Stimulated activated naive CD8-positive, alpha-beta T cell treated with anti-CD3 and anti-CD28 coated beads, Interleukin-15, Interleukin-2, amounts not matched to agents 100 U/mL and 50 U/mL, for 24 hours (primary cell): ENCODE measurements around the gene RHBG.
A peak's percentile ranks its signal among the peaks of the same experiment; 100 is the strongest.

ENCODE experiments used
- ATAC-seq: fragments of 150-1000 bp; cut with Tn5 transposase; one replicate; pipeline ENCODE4 v1.10.0; 2021
- DNase-seq: peaks from one replicate; pipeline ENCODE4 v3.0.0; 2021

RHBG gene

GRCh38 chr1:156406251-156406650 is 37.2 kb downstream of the RHBG start:
- DNase-seq (no peak), ATAC-seq (no peak)

- ATAC-seq, result no peak
- DNase-seq, result no peak
Measured at GRCh38 chr1:156407344-156407743, 38.3 kb downstream of the RHBG start.

- no peak for DNase-seq
- ATAC-seq, result no peak
Measured at GRCh38 chr1:156407760-156408159, 38.7 kb downstream of the RHBG start.

- ATAC-seq, result no peak
- DNase-seq, result no peak
Measured at GRCh38 chr1:156409439-156409838, 40.4 kb downstream of the RHBG start.

- DNase-seq, result no peak
- no peak for ATAC-seq
Measured at GRCh38 chr1:156410238-156410637, 41.2 kb downstream of the RHBG start.

GRCh38 chr1:156410740-156411139 is 41.7 kb downstream of the RHBG start:
- ATAC-seq (no peak), DNase-seq (no peak)

GRCh38 chr1:156412653-156413321 is 43.8 kb downstream of the RHBG start:
- ATAC-seq, result no peak
- DNase-seq, result no peak

GRCh38 chr1:156413391-156414246 is 44.6 kb downstream of the RHBG start:
- DNase-seq, result no peak
- ATAC-seq, result no peak

- ATAC-seq, result no peak
- DNase-seq, result peak; percentile 30
Measured at GRCh38 chr1:156414461-156415064, 45.6 kb downstream of the RHBG start.

- DNase-seq, result no peak
- no peak for ATAC-seq
Measured at GRCh38 chr1:156416993-156417392, 48.0 kb downstream of the RHBG start.

- no peak for DNase-seq
- no peak for ATAC-seq
Measured at GRCh38 chr1:156417401-156418020, 48.5 kb downstream of the RHBG start.

- ATAC-seq (no peak), DNase-seq (no peak)
Measured at GRCh38 chr1:156418416-156419070, 49.5 kb downstream of the RHBG start.

- ATAC-seq (peak; percentile 29), DNase-seq (peak; percentile 67)
Measured at GRCh38 chr1:156419854-156420204, 50.8 kb downstream of the RHBG start.

GRCh38 chr1:156420205-156421061 is 51.4 kb downstream of the RHBG start:
- peak; percentile 66 for ATAC-seq
- DNase-seq, result peak; percentile 44

GRCh38 chr1:156421062-156421938 is 52.3 kb downstream of the RHBG start:
- peak; percentile 83 for ATAC-seq
- peak; percentile 80 for DNase-seq

- no peak for DNase-seq
- ATAC-seq, result no peak
Measured at GRCh38 chr1:156421939-156422601, 53.1 kb downstream of the RHBG start.

- no peak for DNase-seq
- ATAC-seq, result no peak
Measured at GRCh38 chr1:156422602-156423091, 53.6 kb downstream of the RHBG start.

- no peak for DNase-seq
- ATAC-seq, result no peak
Measured at GRCh38 chr1:156423422-156424352, 54.7 kb downstream of the RHBG start.
